GM12891 (cell line): ENCODE measurements around the gene BAHD1.

Source experiments
- PAX5 ChIP-seq: IDR thresholded peaks from 2 replicates; pipeline ENCODE4 v1.6.1; 2011; ENCODE audit warnings: low read length, moderate library complexity, mild to moderate bottlenecking; ENCODE audit not compliant: insufficient read depth, severe bottlenecking
- POLR2A ChIP-seq: IDR thresholded peaks from 2 replicates; pipeline ENCODE4 v1.6.1; 2011; ENCODE audit warnings: low read depth, low read length, control low read depth
- POLR2AphosphoS5 ChIP-seq: IDR thresholded peaks from 2 replicates; pipeline ENCODE4 v1.6.1; 2011; ENCODE audit warnings: low read depth, low read length, control low read depth
- POU2F2 ChIP-seq: IDR thresholded peaks from 2 replicates; pipeline ENCODE4 v1.6.1; 2011; ENCODE audit warnings: low read depth, mild to moderate bottlenecking, control low read depth, low read length, moderate library complexity
- SPI1 ChIP-seq: IDR thresholded peaks from 2 replicates; pipeline ENCODE4 v1.6.1; 2011; ENCODE audit warnings: low read depth, low read length, control low read depth
- TAF1 ChIP-seq: IDR thresholded peaks from 2 replicates; pipeline ENCODE4 v1.6.1; 2011; ENCODE audit warnings: low read depth, low read length, control low read depth

GRCh38 chr15:40415226-40415625 lies 25.5 kb upstream of the BAHD1 start:
- TF ChIP-seq TAF1: no peak
- no peak for TF ChIP-seq POLR2A
- no peak for TF ChIP-seq POLR2AphosphoS5
- no peak for TF ChIP-seq SPI1
- TF ChIP-seq POU2F2: no peak
- TF ChIP-seq PAX5: no peak
